SK-N-SH (cell line): ENCODE data around the gene KIF6. TPM values are rescaled to one million over a fixed set of nuclear protein-coding genes. Genes with fewer than 3 reads are reported as not detected.
A peak's percentile ranks its signal among the peaks of the same experiment; 100 is the strongest.

Source experiments
- CTCF ChIA-PET: fragments of 300-600, 350-600 bp; formaldehyde crosslinking; extraction: SDS; loops from one replicate; lab custom pipeline; 2021; lab: Yijun Ruan, JAX
- POLR2A ChIA-PET: fragments of 350-600 bp; sonication (Branson Sonifier 250); formaldehyde crosslinking; extraction: SDS; loops from one replicate; lab custom pipeline; 2020; ENCODE audit warnings: antibody characterized with exemption, inconsistent platforms; lab: Yijun Ruan, JAX
- DNase-seq: peaks from one replicate; pipeline ENCODE4 v3.0.0; 2012
- H2AFZ ChIP-seq: fragments of 200-600 bp; sonication (generic); 2 replicates; pipeline ENCODE4 v1.8.1; 2016; ENCODE audit warnings: antibody characterized with exemption, mild to moderate bottlenecking, low read depth
- H3F3A ChIP-seq: fragments of 200-600 bp; sonication (generic); replicated peaks from 2 replicates; pipeline ENCODE3; 2016; ENCODE audit warnings: antibody characterized with exemption, mild to moderate bottlenecking; ENCODE audit not compliant: insufficient read depth
- H3K27ac ChIP-seq, 2 experiments: fragments of 200-500 bp in 1 of 2; fragments of 200-600 bp in 1 of 2; sonication (Bioruptor generic) in 1 of 2; sonication (generic), shearing (Covaris generic) in 1 of 2; 2 replicates each; pipeline versions ENCODE4 v1.5.1 to v1.6.1; 2014 to 2016; ENCODE audit warnings: low read depth in 2 of 2, inconsistent platforms in 1 of 2, low read length in 1 of 2, mild to moderate bottlenecking in 1 of 2, mixed read lengths in 1 of 2
- H3K27me3 ChIP-seq: fragments of 200-600 bp; sonication (generic), shearing (Covaris generic); 2 replicates; pipeline ENCODE4 v1.6.1; 2016; ENCODE audit warnings: mixed run types; ENCODE audit not compliant: insufficient read depth
- H3K36me3 ChIP-seq, 2 experiments: fragments of 200-500 bp in 1 of 2; fragments of 200-600 bp in 1 of 2; sonication (Bioruptor generic) in 1 of 2; sonication (generic) in 1 of 2; replicated peaks in 1 of 2; 2 replicates each; pipeline versions ENCODE3 to v1.5.1; 2014 to 2016; ENCODE audit warnings: low read length in 1 of 2, mild to moderate bottlenecking in 1 of 2; ENCODE audit not compliant: insufficient read depth in 2 of 2, control insufficient read depth in 1 of 2
- H3K4me1 ChIP-seq, 2 experiments: fragments of 200-500 bp in 1 of 2; fragments of 200-600 bp in 1 of 2; sonication (Bioruptor generic) in 1 of 2; sonication (generic), shearing (Covaris generic) in 1 of 2; 2 replicates each; pipeline versions ENCODE4 v1.5.1 to v1.6.1; 2014 to 2016; ENCODE audit warnings: low read depth in 1 of 2, low read length in 1 of 2, mixed run types in 1 of 2; ENCODE audit not compliant: insufficient read depth in 2 of 2, control insufficient read depth in 1 of 2
- H3K4me2 ChIP-seq: fragments of 200-600 bp; sonication (generic), shearing (Covaris generic); 2 replicates; pipeline ENCODE4 v1.6.1; 2017; ENCODE audit warnings: mixed run types
- H3K4me3 ChIP-seq, 2 experiments: fragments of 200-500 bp in 1 of 2; fragments of 200-600 bp in 1 of 2; sonication (Bioruptor generic) in 1 of 2; sonication (generic), shearing (Covaris generic) in 1 of 2; 2 replicates each; pipeline versions ENCODE4 v1.5.1 to v1.8.1; 2014 to 2016; ENCODE audit warnings: low read depth in 2 of 2, inconsistent platforms in 1 of 2, low read length in 1 of 2, mild to moderate bottlenecking in 1 of 2, mixed read lengths in 1 of 2, moderate library complexity in 1 of 2
- H3K79me2 ChIP-seq: fragments of 200-600 bp; sonication (generic); 2 replicates; pipeline ENCODE4 v1.8.1; 2017; ENCODE audit warnings: mild to moderate bottlenecking; ENCODE audit not compliant: insufficient read depth
- H3K9ac ChIP-seq: fragments of 200-600 bp; sonication (generic); 2 replicates; pipeline ENCODE4 v1.6.1; 2017; ENCODE audit warnings: mixed run types
- H3K9me2 ChIP-seq: fragments of 200-600 bp; sonication (generic); 2 replicates; pipeline ENCODE4 v1.6.1; 2017; ENCODE audit warnings: mixed run types
- H3K9me3 ChIP-seq: fragments of 200-600 bp; sonication (generic); 2 replicates; pipeline ENCODE4 v1.6.1; 2017; ENCODE audit warnings: mixed run types, mild to moderate bottlenecking, moderate library complexity
- H4K20me1 ChIP-seq: fragments of 200-600 bp; sonication (generic); 2 replicates; pipeline ENCODE4 v1.6.1; 2017; ENCODE audit warnings: mild to moderate bottlenecking, mixed run types; ENCODE audit not compliant: insufficient read depth
- EP300 ChIP-seq, 2 experiments: IDR thresholded peaks; 2 replicates each; pipeline versions ENCODE4 v1.4.0 to v1.6.1; 2012; ENCODE audit warnings: borderline replicate concordance in 1 of 2, low read depth in 1 of 2, low read length in 1 of 2
- FOSL2 ChIP-seq: IDR thresholded peaks from 2 replicates; pipeline ENCODE4 v1.4.0; 2012; ENCODE audit warnings: low read depth, mild to moderate bottlenecking, moderate library complexity, borderline replicate concordance
- GATA2 ChIP-seq: sonication (generic); formaldehyde crosslinking; IDR thresholded peaks from 2 replicates; pipeline ENCODE4 v1.5.0; 2020; ENCODE audit warnings: mild to moderate bottlenecking, missing genetic modification reagents
- NFIC ChIP-seq: IDR thresholded peaks from 2 replicates; pipeline ENCODE4 v1.4.0; 2012; ENCODE audit warnings: borderline replicate concordance
- RFX5 ChIP-seq: IDR thresholded peaks from 2 replicates; pipeline ENCODE4 v1.6.1; 2012; ENCODE audit warnings: mild to moderate bottlenecking, improper control_type of control experiment, low read length
- RXRA ChIP-seq: IDR thresholded peaks from 2 replicates; pipeline ENCODE4 v1.4.0; 2012; ENCODE audit warnings: low read depth, mild to moderate bottlenecking, borderline replicate concordance
- SIN3A ChIP-seq: IDR thresholded peaks from 2 replicates; pipeline ENCODE4 v1.6.1; 2012; ENCODE audit warnings: low read depth, mild to moderate bottlenecking, low read length, moderate library complexity, borderline replicate concordance
- TAF1 ChIP-seq: IDR thresholded peaks from 2 replicates; pipeline ENCODE4 v1.6.1; 2012; ENCODE audit warnings: low read depth, mild to moderate bottlenecking, low read length, moderate library complexity, borderline replicate concordance
- TCF12 ChIP-seq: IDR thresholded peaks from 2 replicates; pipeline ENCODE4 v1.4.0; 2012
- YY1 ChIP-seq: IDR thresholded peaks from 2 replicates; pipeline ENCODE4 v1.4.0; 2012; ENCODE audit warnings: low read depth, mild to moderate bottlenecking
- whole genome bisulfite sequencing: methylation state at CpG from one replicate; pipeline ENCODE4 v1.1.6; 2017; ENCODE audit warnings: low lambda C conversion rate; 5-methylcytosine and 5-hydroxymethylcytosine counted together
- polyA plus RNA-seq, 3 experiments: library from polyadenylated mRNA; depleted of rRNA; stranded (reverse); fragments of >200 nt; gene quantifications; 2 replicates each; pipeline ENCODE4 v1.2.3, GENCODE V29; 2012
- TF ChIP-seq, protein P1 (sequence below): IDR thresholded peaks from 2 replicates; pipeline ENCODE4 v1.6.1; 2012; ENCODE audit warnings: mild to moderate bottlenecking, low read depth, low read length, moderate library complexity
- TF ChIP-seq, protein P2 (sequence below): IDR thresholded peaks from 2 replicates; pipeline ENCODE4 v1.4.0; 2012; ENCODE audit warnings: low read depth
- TF ChIP-seq, protein P3 (sequence below): fragments of 200-600 bp; sonication (generic); IDR thresholded peaks from 2 replicates; pipeline ENCODE4 v1.6.1; 2017; ENCODE audit warnings: antibody characterized with exemption, mild to moderate bottlenecking, moderate library complexity

KIF6 gene
- polyA plus RNA-seq, 1 of the 3 experiments (the other 2 are of a cell fraction): 0.13 TPM

DNA sequence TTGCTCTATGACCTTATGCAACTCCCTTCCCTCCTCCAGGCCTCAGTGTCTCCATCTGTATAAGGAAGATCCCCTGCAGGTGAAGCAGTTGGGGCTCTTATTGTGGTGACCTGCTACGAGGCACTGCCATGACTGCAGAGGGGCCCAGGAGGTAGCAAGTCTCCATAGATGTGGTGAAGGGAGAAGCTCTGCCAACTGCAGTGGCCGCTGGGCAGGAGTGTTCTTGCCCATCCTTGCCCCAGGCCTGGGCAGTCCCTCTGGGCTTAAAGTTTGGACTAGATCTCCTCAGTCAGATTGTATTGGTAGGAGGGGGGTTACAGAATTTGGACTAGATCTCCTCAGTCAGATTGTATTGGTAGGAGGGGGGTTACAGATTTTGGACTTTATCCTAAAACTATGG, 423.2 kb downstream of the KIF6 start:
- no peaks in the 10 kb centered on the region for H3F3A ChIP-seq
- H3K9me3 ChIP-seq: no peaks in the 10 kb centered on the region
- no peaks in the 10 kb centered on the region for H3K79me2 ChIP-seq
- H3K9ac ChIP-seq: no peak overlapping the region
- WGBS: 29% methylated on average over 2 of the region's 2 CpGs
- no peaks in the 10 kb centered on the region for H4K20me1 ChIP-seq
- DNase-seq: no peak
- TF ChIP-seq SIN3A (no peak), TCF12 (no peak), RFX5 (no peak), YY1 (no peak), NFIC (no peak), RXRA (no peak), FOSL2 (no peak), EP300 (IDR thresholded peaks at IDR 0.05; ENCODE audit: borderline replicate concordance in 1 of 2, low read depth in 1 of 2, low read length in 1 of 2) (no peak), GATA2 (CRISPR knock-in tag) (no peak), TAF1 (no peak)
- TF ChIP-seq, protein P1, sequence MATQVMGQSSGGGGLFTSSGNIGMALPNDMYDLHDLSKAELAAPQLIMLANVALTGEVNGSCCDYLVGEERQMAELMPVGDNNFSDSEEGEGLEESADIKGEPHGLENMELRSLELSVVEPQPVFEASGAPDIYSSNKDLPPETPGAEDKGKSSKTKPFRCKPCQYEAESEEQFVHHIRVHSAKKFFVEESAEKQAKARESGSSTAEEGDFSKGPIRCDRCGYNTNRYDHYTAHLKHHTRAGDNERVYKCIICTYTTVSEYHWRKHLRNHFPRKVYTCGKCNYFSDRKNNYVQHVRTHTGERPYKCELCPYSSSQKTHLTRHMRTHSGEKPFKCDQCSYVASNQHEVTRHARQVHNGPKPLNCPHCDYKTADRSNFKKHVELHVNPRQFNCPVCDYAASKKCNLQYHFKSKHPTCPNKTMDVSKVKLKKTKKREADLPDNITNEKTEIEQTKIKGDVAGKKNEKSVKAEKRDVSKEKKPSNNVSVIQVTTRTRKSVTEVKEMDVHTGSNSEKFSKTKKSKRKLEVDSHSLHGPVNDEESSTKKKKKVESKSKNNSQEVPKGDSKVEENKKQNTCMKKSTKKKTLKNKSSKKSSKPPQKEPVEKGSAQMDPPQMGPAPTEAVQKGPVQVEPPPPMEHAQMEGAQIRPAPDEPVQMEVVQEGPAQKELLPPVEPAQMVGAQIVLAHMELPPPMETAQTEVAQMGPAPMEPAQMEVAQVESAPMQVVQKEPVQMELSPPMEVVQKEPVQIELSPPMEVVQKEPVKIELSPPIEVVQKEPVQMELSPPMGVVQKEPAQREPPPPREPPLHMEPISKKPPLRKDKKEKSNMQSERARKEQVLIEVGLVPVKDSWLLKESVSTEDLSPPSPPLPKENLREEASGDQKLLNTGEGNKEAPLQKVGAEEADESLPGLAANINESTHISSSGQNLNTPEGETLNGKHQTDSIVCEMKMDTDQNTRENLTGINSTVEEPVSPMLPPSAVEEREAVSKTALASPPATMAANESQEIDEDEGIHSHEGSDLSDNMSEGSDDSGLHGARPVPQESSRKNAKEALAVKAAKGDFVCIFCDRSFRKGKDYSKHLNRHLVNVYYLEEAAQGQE: no peak
- TF ChIP-seq, protein P2, sequence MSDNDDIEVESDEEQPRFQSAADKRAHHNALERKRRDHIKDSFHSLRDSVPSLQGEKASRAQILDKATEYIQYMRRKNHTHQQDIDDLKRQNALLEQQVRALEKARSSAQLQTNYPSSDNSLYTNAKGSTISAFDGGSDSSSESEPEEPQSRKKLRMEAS: no peak
- no peaks in the 10 kb centered on the region for H3K36me3 ChIP-seq
- no peak overlapping the region for H3K4me2 ChIP-seq
- H3K27ac ChIP-seq: no peak overlapping the region
- CTCF ChIA-PET: interaction anchor here (1.0 to 16.6 kb wide), 25 partner anchors 10 to 437 kb away, joined by 3 to 457 read pairs (median 7); partner anchors contain the start of gene KCNK17
- H3K27me3 ChIP-seq: no peaks in the 10 kb centered on the region
- no peaks in the 10 kb centered on the region for H3K9me2 ChIP-seq
- no peak overlapping the region for H3K4me3 ChIP-seq
- peaks cover 0 to 6% of the 10 kb centered on the region in 2 experiments; a peak in 1 of 4 replicates for H3K4me1 ChIP-seq
- H2AFZ ChIP-seq: no peak overlapping the region
- POLR2A ChIA-PET: interaction anchor here (0.7 kb wide), 1 partner anchor 311 kb away, joined by 3 read pairs; no protein-coding TSS in a partner anchor

DNA sequence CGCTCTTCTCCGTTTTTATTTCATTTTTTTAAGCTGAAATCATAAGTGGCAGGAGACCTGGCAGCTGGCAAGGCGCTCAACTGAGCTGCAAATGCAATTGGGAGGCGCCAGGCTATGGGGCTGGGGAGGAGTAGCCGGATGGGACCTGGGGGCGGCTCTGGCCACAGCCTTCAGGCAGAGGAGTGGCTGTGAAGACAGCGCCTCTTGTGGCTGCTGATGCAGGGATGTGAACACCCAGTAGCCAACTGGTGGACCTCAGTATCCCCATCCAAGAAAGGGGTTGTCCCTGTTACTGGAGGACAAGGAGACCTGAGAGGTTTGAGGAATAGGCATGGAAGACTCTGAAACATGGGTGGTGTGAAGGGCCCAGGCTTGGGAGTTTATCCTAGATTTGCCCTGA, 423.6 kb downstream of the KIF6 start:
- Histone ChIP-seq H3K9me2 (no peaks in the 10 kb centered on the region), H4K20me1 (no peaks in the 10 kb centered on the region)
- CTCF ChIA-PET: interaction anchor here (1.0 to 16.6 kb wide), 10 partner anchors 13 to 368 kb away, joined by 3 to 457 read pairs (median 12); partner anchors contain the start of gene KCNK17
- no peak for TF ChIP-seq NFIC
- TF ChIP-seq, protein P3, sequence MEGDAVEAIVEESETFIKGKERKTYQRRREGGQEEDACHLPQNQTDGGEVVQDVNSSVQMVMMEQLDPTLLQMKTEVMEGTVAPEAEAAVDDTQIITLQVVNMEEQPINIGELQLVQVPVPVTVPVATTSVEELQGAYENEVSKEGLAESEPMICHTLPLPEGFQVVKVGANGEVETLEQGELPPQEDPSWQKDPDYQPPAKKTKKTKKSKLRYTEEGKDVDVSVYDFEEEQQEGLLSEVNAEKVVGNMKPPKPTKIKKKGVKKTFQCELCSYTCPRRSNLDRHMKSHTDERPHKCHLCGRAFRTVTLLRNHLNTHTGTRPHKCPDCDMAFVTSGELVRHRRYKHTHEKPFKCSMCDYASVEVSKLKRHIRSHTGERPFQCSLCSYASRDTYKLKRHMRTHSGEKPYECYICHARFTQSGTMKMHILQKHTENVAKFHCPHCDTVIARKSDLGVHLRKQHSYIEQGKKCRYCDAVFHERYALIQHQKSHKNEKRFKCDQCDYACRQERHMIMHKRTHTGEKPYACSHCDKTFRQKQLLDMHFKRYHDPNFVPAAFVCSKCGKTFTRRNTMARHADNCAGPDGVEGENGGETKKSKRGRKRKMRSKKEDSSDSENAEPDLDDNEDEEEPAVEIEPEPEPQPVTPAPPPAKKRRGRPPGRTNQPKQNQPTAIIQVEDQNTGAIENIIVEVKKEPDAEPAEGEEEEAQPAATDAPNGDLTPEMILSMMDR: peak; percentile 31; the same call in 1 of the 2 replicates
- TF ChIP-seq, all 33 proteins: peak for 1
- peaks cover 0 to 10% of the 10 kb centered on the region in 2 experiments; a peak in 1 of 4 replicates for H3K4me1 ChIP-seq
- H3K27ac ChIP-seq: no peak overlapping the region
- no peak overlapping the region for H3K4me2 ChIP-seq
- H3K4me3 ChIP-seq: no peak overlapping the region
- no peak overlapping the region for H3K9ac ChIP-seq
- no peaks in the 10 kb centered on the region for H3K9me3 ChIP-seq
- no peaks in the 10 kb centered on the region for H3F3A ChIP-seq
- no peak overlapping the region for H2AFZ ChIP-seq
- H3K79me2 ChIP-seq: no peaks in the 10 kb centered on the region
- 61% methylated on average over 7 of the region's 7 CpGs for WGBS
- DNase-seq: no peak
- no peaks in the 10 kb centered on the region for H3K36me3 ChIP-seq
- POLR2A ChIA-PET: no interaction called here
- no peaks in the 10 kb centered on the region for H3K27me3 ChIP-seq
